Testis (tissue), 3 donors: Measurements from ENCODE around the gene PSMD14. TPM values are rescaled to one million over a fixed set of nuclear protein-coding genes. Genes with fewer than 3 reads are reported as not detected.
"Not testable (repeated sequence)": the region's sequence is repeated elsewhere in the genome, so short reads cannot be mapped to it uniquely, and the experiment has no call there.

Experiments used
- DNase-seq: peaks from one replicate; pipeline ENCODE4 v3.0.0-alpha.2; 2019
- H3K27ac ChIP-seq, 2 donors: fragments of 200-600 bp; sonication (generic); one replicate each; pipeline ENCODE4 v1.5.1; 2019
- H3K27me3 ChIP-seq: fragments of 200-600 bp; sonication (generic); one replicate; pipeline ENCODE4 v1.5.1; 2019
- H3K36me3 ChIP-seq: fragments of 200-600 bp; sonication (generic); one replicate; pipeline ENCODE4 v1.5.1; 2017; ENCODE audit warnings: low read depth; ENCODE audit errors: missing control alignments
- H3K4me1 ChIP-seq: fragments of 200-600 bp; sonication (generic); one replicate; pipeline ENCODE4 v1.5.1; 2019
- H3K4me3 ChIP-seq, 2 donors: fragments of 200-600 bp; sonication (generic); one replicate each; pipeline ENCODE4 v1.5.1; 2017 to 2019
- H3K9me3 ChIP-seq: fragments of 200-600 bp; sonication (generic); one replicate; pipeline ENCODE4 v1.5.1; 2017
- POLR2A ChIP-seq: fragments of 450-650 bp; IDR thresholded peaks from one replicate; pipeline ENCODE4 v1.6.1; 2017; ENCODE audit warnings: antibody characterized with exemption, mild to moderate bottlenecking, moderate library complexity
- WGBS, 2 donors: methylation state at CpG; one replicate each; pipeline ENCODE4 v1.1.5; 2018; 5-methylcytosine and 5-hydroxymethylcytosine counted together
- intact Hi-C: fragments of 100-400 bp; cut with DNase I; formaldehyde crosslinking; loops from one replicate; pipeline ENCODE4 v1.15.1; 2023; ENCODE audit warnings: low total_unique reads
- polyA plus RNA-seq: library from polyadenylated mRNA; stranded (reverse); fragments of 350-450 nt; fragmentation: Illumina TruSeq; extraction: RNeasy Lipid Tissue Mini Kit (QIAGEN cat#74804); gene quantifications from one replicate; pipeline ENCODE4 v1.2.3, GENCODE V29; 2014; ENCODE audit warnings: low read depth, low replicate concordance; ENCODE audit not compliant: insufficient read depth
- total RNA-seq, 2 donors: library from RNA; depleted of rRNA; stranded (reverse); fragments of >200 nt; gene quantifications; one replicate each; pipeline ENCODE4 v1.2.3, GENCODE V29; 2016
- TF ChIP-seq, protein P1 (sequence below), 3 experiments: fragments of 450-650 bp in 2 of 3; fragments of 200-600 bp in 1 of 3; sonication (generic) in 1 of 3; IDR thresholded peaks; one replicate each; pipeline ENCODE4 v1.5.1; 2016 to 2019; ENCODE audit warnings: antibody characterized with exemption in 3 of 3, mild to moderate bottlenecking in 2 of 3, moderate library complexity in 1 of 3

Gene PSMD14
- total and polyA plus RNA-seq, 3 donors from 2014 or later: 43.7 to 61.1 (median 48.0) TPM

DNA sequence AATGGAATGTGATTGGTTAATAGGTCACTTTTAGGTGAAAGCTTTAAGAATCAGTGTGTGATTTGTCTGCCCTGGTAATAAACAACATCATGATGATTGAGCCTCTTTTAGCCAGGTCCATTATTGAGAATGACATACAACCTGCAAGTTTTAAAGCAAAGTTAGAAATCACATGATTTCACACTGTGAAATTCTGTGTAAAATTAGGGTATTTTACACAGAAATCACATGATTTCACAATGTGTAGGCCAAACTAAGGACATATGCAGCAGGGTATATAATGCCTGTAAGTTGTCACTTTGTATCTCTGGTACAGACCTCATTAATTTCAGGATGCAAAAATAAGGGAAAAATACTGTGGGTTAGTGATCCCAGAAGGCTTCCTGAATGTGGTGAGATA lies 16.7 kb downstream of the PSMD14 start:
- Histone ChIP-seq H3K4me3 (no peak overlapping the region), H3K9me3 (no peaks in the 10 kb centered on the region), H3K4me1 (no peaks in the 10 kb centered on the region), H3K27ac (no peak overlapping the region), H3K36me3 (no peaks in the 10 kb centered on the region), H3K27me3 (no peaks in the 10 kb centered on the region)
- no peak for DNase-seq
- TF ChIP-seq, protein P1, sequence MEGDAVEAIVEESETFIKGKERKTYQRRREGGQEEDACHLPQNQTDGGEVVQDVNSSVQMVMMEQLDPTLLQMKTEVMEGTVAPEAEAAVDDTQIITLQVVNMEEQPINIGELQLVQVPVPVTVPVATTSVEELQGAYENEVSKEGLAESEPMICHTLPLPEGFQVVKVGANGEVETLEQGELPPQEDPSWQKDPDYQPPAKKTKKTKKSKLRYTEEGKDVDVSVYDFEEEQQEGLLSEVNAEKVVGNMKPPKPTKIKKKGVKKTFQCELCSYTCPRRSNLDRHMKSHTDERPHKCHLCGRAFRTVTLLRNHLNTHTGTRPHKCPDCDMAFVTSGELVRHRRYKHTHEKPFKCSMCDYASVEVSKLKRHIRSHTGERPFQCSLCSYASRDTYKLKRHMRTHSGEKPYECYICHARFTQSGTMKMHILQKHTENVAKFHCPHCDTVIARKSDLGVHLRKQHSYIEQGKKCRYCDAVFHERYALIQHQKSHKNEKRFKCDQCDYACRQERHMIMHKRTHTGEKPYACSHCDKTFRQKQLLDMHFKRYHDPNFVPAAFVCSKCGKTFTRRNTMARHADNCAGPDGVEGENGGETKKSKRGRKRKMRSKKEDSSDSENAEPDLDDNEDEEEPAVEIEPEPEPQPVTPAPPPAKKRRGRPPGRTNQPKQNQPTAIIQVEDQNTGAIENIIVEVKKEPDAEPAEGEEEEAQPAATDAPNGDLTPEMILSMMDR (IDR thresholded peaks at IDR 0.05): no peak
- TF ChIP-seq POLR2A: no peak
- intact Hi-C loops: no loop called here

DNA sequence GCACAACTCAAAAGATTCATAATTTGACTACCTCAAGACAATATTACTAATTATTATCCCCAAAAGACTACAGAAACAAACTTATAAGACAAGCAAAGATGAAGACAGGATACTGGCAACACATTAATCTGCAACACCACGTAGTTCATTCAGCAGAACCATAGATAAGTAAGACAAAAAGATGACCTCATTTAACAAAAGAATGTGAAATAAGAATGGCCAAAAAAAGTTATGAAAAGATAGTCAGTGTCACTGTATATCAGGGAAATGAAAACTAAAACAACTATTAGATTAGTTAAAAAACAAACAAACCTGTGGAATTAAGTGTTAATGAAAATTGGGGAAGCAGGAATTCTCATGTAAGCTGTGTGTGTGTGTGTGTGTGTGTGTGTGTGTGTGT lies 19.4 kb downstream of the PSMD14 start:
- H3K4me1 ChIP-seq: no peaks in the 10 kb centered on the region
- intact Hi-C loops: no loop called here
- 62 to 85% methylated on average over 1 of the region's 1 CpG for WGBS, 2 donors

DNA sequence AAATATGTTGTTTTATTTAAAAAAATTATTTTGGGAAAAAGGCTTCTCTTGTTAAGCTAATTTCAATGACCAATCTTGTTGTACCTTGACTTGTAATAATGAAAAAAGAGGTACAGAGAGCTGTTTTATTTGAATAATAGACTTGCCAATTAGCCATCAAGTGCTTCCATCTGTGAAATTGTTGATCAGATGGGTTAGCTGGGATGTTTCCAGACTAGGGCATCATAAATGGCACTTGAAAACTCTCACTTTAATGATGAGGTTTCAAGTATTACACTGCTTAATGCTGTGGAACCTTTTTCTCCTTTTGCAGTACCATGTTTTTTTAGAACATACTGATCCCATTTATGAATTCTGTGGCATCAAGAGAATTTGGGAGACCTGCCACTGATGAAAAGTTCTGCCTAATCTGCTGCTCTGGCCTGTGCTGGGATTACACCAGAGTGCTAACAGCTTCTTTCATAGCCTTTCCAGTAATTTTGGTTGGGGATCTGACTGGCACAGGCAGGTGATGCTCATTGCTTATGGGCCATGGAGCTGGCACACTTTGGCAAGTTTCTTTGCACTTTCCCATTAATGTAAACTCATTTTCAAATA lies 24.2 kb downstream of the PSMD14 start:
- H3K9me3 ChIP-seq: no peaks in the 10 kb centered on the region
- intact Hi-C loops: no loop called here
- H3K4me1 ChIP-seq: no peaks in the 10 kb centered on the region
- DNase-seq: no peak
- no peaks in the 10 kb centered on the region for H3K36me3 ChIP-seq
- TF ChIP-seq POLR2A: no peak
- TF ChIP-seq, protein P1 (IDR thresholded peaks at IDR 0.05): no peak
- no peaks in the 10 kb centered on the region for H3K27me3 ChIP-seq
- no peak overlapping the region for H3K27ac ChIP-seq
- no peak overlapping the region for H3K4me3 ChIP-seq

More for the DNA sequence above, 19.4 kb downstream of the PSMD14 start:
- Histone ChIP-seq H3K27me3 (no peaks in the 10 kb centered on the region), H3K9me3 (no peaks in the 10 kb centered on the region), H3K36me3 (no peaks in the 10 kb centered on the region), H3K4me3 (no peak overlapping the region), H3K27ac (no peak overlapping the region)
- no peak for DNase-seq
- TF ChIP-seq POLR2A: no peak
- TF ChIP-seq, protein P1 (IDR thresholded peaks at IDR 0.05): no peak

DNA sequence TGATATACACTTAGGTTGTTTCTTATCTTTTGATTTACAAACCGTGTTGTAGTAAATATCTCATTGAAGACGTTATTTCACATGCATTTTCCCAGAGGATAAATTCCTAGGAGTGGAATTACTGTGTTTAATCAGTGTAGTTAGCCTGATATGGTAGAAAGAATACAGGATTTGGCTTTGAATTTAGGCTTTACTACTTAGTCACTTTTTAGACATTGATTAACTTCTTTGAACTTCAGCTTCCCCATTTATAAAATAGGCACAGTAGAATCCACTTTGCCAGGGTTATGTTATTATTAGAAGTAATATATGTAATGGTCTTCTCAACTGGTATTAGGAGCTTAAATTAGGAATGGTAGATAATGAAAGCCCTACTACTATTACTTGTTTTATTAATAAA lies 27.4 kb downstream of the PSMD14 start:
- intact Hi-C loops: no loop called here
- 75 to 84% methylated on average over 2 of the region's 2 CpGs for WGBS, 2 donors
- TF ChIP-seq POLR2A: no peak
- TF ChIP-seq, protein P1 (IDR thresholded peaks at IDR 0.05): no peak

DNA sequence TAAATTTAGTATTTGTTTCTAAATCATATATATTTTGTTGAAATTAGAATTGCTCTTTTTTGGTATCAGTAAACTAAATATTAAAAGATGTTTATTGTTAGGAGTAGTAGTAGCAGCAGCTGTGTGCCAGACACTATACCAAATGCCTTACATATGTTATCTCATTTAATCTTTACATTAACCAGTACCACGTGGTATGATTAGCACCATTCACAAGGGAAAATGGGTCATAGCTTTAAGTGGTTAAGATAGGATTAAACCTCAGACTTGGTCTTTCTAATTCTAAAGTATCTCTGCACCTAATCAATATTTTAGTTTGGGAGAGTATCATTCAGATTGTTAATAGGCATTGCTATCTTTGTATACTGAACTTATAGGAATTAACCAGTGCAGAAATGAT lies 29.0 kb downstream of the PSMD14 start:
- Histone ChIP-seq H3K4me3 (no peak overlapping the region), H3K27ac (no peak overlapping the region), H3K4me1 (no peaks in the 10 kb centered on the region), H3K36me3 (no peaks in the 10 kb centered on the region), H3K9me3 (no peaks in the 10 kb centered on the region), H3K27me3 (no peaks in the 10 kb centered on the region)
- TF ChIP-seq, protein P1 (IDR thresholded peaks at IDR 0.05): no peak
- TF ChIP-seq POLR2A: no peak
- 62 to 70% methylated on average over 1 of the region's 1 CpG for WGBS, 2 donors
- no peak for DNase-seq
- intact Hi-C loops: no loop called here

More for the DNA sequence above, 27.4 kb downstream of the PSMD14 start:
- Histone ChIP-seq H3K27ac (no peak overlapping the region), H3K27me3 (no peaks in the 10 kb centered on the region), H3K4me3 (no peak overlapping the region), H3K36me3 (no peaks in the 10 kb centered on the region), H3K4me1 (no peaks in the 10 kb centered on the region), H3K9me3 (no peaks in the 10 kb centered on the region)
- DNase-seq: no peak

DNA sequence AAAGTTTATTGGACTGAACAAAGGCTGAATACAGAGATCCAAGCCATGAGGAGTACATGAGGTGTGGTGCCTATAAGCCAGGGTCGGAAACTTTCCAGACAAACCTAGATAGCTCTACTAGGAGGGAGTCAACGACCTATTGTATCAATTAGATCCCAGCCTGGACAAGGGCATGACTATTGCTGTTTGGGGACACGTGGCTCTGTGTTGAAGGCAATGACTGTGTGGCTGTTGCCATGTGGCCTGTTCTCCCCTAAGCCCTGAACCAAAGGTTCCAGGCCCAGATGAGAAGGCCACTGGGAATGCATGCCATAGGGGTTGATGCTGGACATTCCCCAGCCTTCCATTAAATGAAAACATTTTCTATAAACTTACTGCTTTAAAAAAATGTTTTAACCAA lies 31.3 kb downstream of the PSMD14 start:
- H3K4me3 ChIP-seq, DNase-seq, H3K36me3 ChIP-seq, H3K27me3 ChIP-seq, intact Hi-C loops, H3K27ac ChIP-seq, H3K4me1 ChIP-seq, H3K9me3 ChIP-seq: not testable (repeated sequence)
- 58 to 79% methylated on average over 3 of the region's 3 CpGs for WGBS, 2 donors

DNA sequence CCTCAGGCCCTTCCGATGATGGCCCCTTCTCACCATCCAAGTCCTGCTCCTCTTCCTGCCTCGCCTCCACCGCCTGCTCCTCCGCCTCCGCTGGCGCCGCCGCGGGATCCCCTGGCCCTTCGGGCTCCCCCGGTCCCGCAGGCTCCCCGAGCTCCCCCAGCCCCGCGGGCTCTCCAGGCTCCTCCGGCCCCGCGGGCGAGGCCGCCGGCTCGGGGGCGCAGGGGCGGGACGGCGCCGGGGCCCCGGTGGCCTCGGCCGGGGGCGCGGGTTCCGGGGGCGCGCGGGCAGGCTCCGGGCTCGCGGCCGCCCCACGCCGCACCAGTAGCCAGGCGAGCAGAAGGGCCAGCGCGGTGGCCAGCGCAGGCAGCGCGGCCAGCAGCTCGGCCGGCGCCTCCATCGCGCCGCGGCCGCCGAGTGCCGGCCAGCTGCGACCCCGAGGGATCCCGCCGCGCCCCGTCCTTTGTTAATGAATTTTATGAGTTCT lies 32.7 kb downstream of the PSMD14 start:
- DNase-seq, H3K27me3 ChIP-seq, H3K27ac ChIP-seq, H3K36me3 ChIP-seq, H3K9me3 ChIP-seq, H3K4me1 ChIP-seq, intact Hi-C loops: not testable (repeated sequence)
- peak overlapping the region in 1 of 2 donors; percentile 26 for H3K4me3 ChIP-seq
- 36 to 64% methylated on average over 22 to 34 of the region's 64 CpGs for WGBS, 2 donors
